ENCODE data around the gene MAP1LC3B2.

The MAP1LC3B2 gene

GRCh38 chr12:116597886-116598285 lies 38.7 kb downstream of the MAP1LC3B2 start:
- Histone ChIP-seq H3K9ac (no peak overlapping the region), H4K20me1 (ENCODE audit: insufficient read depth) (no peaks in the 10 kb centered on the region), H3K79me2 (ENCODE audit: insufficient read depth, low read depth) (no peaks in the 10 kb centered on the region), H3K36me3 (ENCODE audit: insufficient read depth) (no peaks in the 10 kb centered on the region), H3K4me1 (ENCODE audit: low read depth, poor library complexity, severe bottlenecking) (no peaks in the 10 kb centered on the region), H3K4me2 (no peak overlapping the region), H3K4me3 (IDR thresholded peaks at IDR 0.05; ENCODE audit: insufficient read depth, low read depth, low read length) (no peak overlapping the region), H3K27ac (no peak overlapping the region), H2AFZ (ENCODE audit: low read depth) (no peak overlapping the region), H3K27me3 (ENCODE audit: insufficient read depth, low read depth) (no peaks in the 10 kb centered on the region)
- TF ChIP-seq, protein P1, sequence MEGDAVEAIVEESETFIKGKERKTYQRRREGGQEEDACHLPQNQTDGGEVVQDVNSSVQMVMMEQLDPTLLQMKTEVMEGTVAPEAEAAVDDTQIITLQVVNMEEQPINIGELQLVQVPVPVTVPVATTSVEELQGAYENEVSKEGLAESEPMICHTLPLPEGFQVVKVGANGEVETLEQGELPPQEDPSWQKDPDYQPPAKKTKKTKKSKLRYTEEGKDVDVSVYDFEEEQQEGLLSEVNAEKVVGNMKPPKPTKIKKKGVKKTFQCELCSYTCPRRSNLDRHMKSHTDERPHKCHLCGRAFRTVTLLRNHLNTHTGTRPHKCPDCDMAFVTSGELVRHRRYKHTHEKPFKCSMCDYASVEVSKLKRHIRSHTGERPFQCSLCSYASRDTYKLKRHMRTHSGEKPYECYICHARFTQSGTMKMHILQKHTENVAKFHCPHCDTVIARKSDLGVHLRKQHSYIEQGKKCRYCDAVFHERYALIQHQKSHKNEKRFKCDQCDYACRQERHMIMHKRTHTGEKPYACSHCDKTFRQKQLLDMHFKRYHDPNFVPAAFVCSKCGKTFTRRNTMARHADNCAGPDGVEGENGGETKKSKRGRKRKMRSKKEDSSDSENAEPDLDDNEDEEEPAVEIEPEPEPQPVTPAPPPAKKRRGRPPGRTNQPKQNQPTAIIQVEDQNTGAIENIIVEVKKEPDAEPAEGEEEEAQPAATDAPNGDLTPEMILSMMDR (conservative IDR thresholded peaks at IDR 0.05; ENCODE audit: low read depth, low read length) = no peak

- TF ChIP-seq, protein P1 (conservative IDR thresholded peaks at IDR 0.05; ENCODE audit: low read depth, low read length) = no peak
- no peak overlapping the region for H3K4me3 ChIP-seq (IDR thresholded peaks at IDR 0.05; ENCODE audit: insufficient read depth, low read depth, low read length)
- H3K4me2 ChIP-seq = no peak overlapping the region
- no peaks in the 10 kb centered on the region for H4K20me1 ChIP-seq (ENCODE audit: insufficient read depth)
- H3K79me2 ChIP-seq (ENCODE audit: insufficient read depth, low read depth) = no peaks in the 10 kb centered on the region
- H3K36me3 ChIP-seq (ENCODE audit: insufficient read depth) = no peaks in the 10 kb centered on the region
- H3K27ac ChIP-seq = no peak overlapping the region
- no peaks in the 10 kb centered on the region for H3K27me3 ChIP-seq (ENCODE audit: insufficient read depth, low read depth)
- no peak overlapping the region for H2AFZ ChIP-seq (ENCODE audit: low read depth)
- no peak overlapping the region for H3K9ac ChIP-seq
- H3K4me1 ChIP-seq (ENCODE audit: low read depth, poor library complexity, severe bottlenecking) = no peaks in the 10 kb centered on the region
Measured at GRCh38 chr12:116598311-116599284, 39.4 kb downstream of the MAP1LC3B2 start.

- no peaks in the 10 kb centered on the region for H4K20me1 ChIP-seq (ENCODE audit: insufficient read depth)
- TF ChIP-seq, protein P1 (conservative IDR thresholded peaks at IDR 0.05; ENCODE audit: low read depth, low read length) = 0 out of 2 replicates have a peak, but pooled peaks have one; percentile 24
- H3K79me2 ChIP-seq (ENCODE audit: insufficient read depth, low read depth) = no peaks in the 10 kb centered on the region
- H3K27me3 ChIP-seq (ENCODE audit: insufficient read depth, low read depth) = no peaks in the 10 kb centered on the region
- H3K4me1 ChIP-seq (ENCODE audit: low read depth, poor library complexity, severe bottlenecking) = no peaks in the 10 kb centered on the region
- H3K27ac ChIP-seq = no peak overlapping the region
- H3K9ac ChIP-seq = no peak overlapping the region
- no peaks in the 10 kb centered on the region for H3K36me3 ChIP-seq (ENCODE audit: insufficient read depth)
- H2AFZ ChIP-seq (ENCODE audit: low read depth) = no peak overlapping the region
- no peak overlapping the region for H3K4me2 ChIP-seq
- H3K4me3 ChIP-seq (IDR thresholded peaks at IDR 0.05; ENCODE audit: insufficient read depth, low read depth, low read length) = no peak overlapping the region
Measured at GRCh38 chr12:116599285-116600136, 40.3 kb downstream of the MAP1LC3B2 start.

DNA sequence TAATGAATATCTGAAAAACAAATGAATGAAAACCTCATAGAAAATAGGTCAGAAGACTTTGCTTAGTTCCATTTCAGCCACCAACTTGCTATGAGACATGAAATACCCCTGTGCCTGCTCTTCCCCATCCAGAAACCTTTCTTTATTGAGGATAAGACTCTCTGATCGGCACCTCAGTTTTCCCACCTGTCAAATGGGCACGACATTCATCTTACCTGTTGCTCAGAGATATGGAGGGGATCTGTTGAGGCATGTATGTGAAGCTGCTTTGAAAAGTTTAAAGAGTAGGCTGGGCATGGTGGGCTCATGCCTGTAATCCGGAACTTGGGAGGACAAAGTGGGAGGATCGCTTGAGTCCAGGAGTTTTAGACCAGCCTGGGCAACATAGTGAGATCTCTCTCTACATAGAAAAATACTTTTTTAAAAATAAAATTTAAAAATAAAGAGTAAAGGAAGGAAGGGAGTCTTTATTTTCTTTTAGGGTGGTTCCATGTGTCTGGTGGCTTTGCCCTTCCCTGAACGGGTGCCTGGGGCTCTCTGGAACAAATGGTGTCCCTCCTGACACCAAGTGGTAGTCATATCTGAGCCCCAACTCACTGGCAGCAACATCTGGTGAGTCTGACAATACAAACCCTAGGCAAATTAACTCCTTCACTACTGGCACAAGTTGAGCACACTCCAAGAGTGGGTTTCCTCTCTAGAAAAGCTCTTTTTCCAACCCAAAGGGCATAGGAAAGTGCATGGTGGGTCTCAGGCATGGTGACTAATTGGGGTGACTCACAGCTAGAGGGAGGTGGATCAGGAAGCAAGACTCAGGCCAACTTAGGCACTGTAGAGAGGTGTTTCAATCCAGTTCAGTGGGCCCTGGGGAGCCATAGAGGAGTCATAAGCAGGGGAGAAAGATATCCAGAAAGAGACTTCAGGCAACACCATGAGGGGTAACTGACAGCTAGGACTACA lies 42.1 kb downstream of the MAP1LC3B2 start:
- no peak overlapping the region for H2AFZ ChIP-seq (ENCODE audit: low read depth)
- H3K27me3 ChIP-seq (ENCODE audit: insufficient read depth, low read depth) = no peaks in the 10 kb centered on the region

More for the DNA sequence above, 42.1 kb downstream of the MAP1LC3B2 start:
- Histone ChIP-seq H3K79me2 (ENCODE audit: insufficient read depth, low read depth) (no peaks in the 10 kb centered on the region), H4K20me1 (ENCODE audit: insufficient read depth) (no peaks in the 10 kb centered on the region), H3K36me3 (ENCODE audit: insufficient read depth) (no peaks in the 10 kb centered on the region), H3K4me2 (no peak overlapping the region), H3K27ac (no peak overlapping the region), H3K9ac (no peak overlapping the region), H3K4me1 (ENCODE audit: low read depth, poor library complexity, severe bottlenecking) (no peaks in the 10 kb centered on the region), H3K4me3 (IDR thresholded peaks at IDR 0.05; ENCODE audit: insufficient read depth, low read depth, low read length) (no peak overlapping the region)
- TF ChIP-seq, protein P1 (conservative IDR thresholded peaks at IDR 0.05; ENCODE audit: low read depth, low read length) = no peak

All from KMS-11 (cell line).